ENCODE data around the gene MRPS35. TPM values are rescaled to one million over a fixed set of nuclear protein-coding genes. Genes with fewer than 3 reads are reported as not detected.

The MRPS35 gene
- total RNA-seq, result 59.8 and 72.2 TPM in 2 replicates

- Mint-ChIP-seq H3K4me3 (peak within 1 kb of the TSS; percentile 97), H3K27ac (peak within 1 kb of the TSS; percentile 96), H3K4me1 (ENCODE audit: low read depth) (peaks cover 26% of the 10 kb centered on the region), H3K9me3 (no peaks in the 10 kb centered on the region), H3K27me3 (ENCODE audit: insufficient read depth) (peaks cover 10% of the 10 kb centered on the region), H3K36me3 (ENCODE audit: low read depth) (peaks cover 18% of the 10 kb centered on the region)
- intact Hi-C loops (cut with micrococcal nuclease), result loop anchor here (1.0 to 10.0 kb wide), 8 partner anchors 70 to 1670 kb away; partner anchors contain the start of genes BMAL2, CCDC91, ERGIC2 and ITPR2
- DNase-seq (ENCODE audit: low spot score), result peak; percentile 89
Measured at GRCh38 chr12:27710592-27711316, at the start of gene MRPS35. MRPS35 (plus strand) TSS chr12:27710832; CDS start chr12:27710844, 12 bp downstream.

DNA sequence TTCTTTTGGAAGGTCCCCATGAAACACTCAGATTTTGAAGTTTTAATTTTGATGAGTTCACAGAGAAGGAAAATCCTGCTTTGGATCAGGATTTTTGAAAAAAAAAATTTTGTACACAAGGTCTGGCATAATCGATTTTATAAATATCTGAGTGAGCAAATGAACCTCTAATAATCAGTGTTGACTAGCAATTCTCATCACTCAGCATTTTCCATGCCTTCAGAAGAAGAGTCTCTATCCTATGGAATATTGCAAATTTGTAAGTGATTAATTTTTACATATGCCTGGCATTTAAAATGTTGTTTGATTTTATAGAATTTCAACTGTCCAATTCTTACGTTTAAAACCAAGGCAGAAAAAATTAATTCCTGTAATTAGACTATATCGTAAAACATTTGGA, 44.9 kb upstream of the MRPS35 start:
- Mint-ChIP-seq H3K27me3 (ENCODE audit: insufficient read depth) (no peaks in the 10 kb centered on the region), H3K4me3 (no peak overlapping the region), H3K9me3 (no peaks in the 10 kb centered on the region), H3K36me3 (ENCODE audit: low read depth) (peaks cover 31% of the 10 kb centered on the region), H3K27ac (no peak overlapping the region), H3K4me1 (ENCODE audit: low read depth) (peaks cover 4% of the 10 kb centered on the region)
- DNase-seq (ENCODE audit: low spot score), result no peak
- intact Hi-C loops (cut with micrococcal nuclease), result no loop called here

DNA sequence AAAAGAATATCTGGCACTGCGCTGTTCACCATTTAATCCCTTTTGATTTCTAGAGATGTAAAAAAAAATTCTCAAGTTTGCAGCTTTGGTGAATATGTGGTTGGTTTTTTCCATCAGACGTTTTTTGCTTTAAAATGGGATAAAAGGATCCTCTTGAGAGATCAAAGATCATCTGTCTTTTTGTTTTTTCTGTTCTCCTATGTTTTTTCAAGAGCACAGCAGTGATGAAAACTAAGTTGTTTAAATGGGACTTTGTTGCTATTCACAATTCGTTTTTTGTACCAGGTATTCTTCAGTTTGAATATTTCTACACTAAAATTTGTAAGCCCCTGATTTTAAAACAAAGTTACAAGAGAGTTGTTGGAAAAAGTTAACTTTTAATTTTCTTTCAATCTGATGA, 44.1 kb upstream of the MRPS35 start:
- H3K4me3 Mint-ChIP-seq, result no peak overlapping the region
- H3K36me3 Mint-ChIP-seq (ENCODE audit: low read depth), result peaks cover 34% of the 10 kb centered on the region
- no peak overlapping the region for H3K27ac Mint-ChIP-seq
- peaks cover under 1% of the 10 kb centered on the region for H3K4me1 Mint-ChIP-seq (ENCODE audit: low read depth)
- no peaks in the 10 kb centered on the region for H3K9me3 Mint-ChIP-seq
- no peaks in the 10 kb centered on the region for H3K27me3 Mint-ChIP-seq (ENCODE audit: insufficient read depth)
- intact Hi-C loops (cut with micrococcal nuclease), result no loop called here
- DNase-seq (ENCODE audit: low spot score), result no peak

DNA sequence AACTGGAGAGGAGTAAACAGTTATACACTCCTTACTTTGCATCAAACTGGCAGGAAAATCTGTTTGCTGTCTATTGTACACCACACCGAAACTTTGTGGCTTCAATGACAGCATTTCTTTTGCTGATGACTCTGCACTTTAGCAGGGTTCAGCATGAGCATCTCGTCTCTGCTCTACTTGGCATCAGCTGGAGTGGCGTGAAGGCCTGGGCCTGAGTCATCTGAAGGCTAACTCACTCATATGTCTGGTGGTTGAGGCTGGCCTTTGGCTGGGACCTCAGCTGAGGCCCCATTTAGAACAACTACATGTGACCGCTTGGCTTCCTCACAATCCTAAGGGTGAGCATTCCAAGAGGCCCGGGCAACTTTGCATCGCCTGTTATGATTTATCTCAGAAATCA, 43.1 kb upstream of the MRPS35 start:
- no peaks in the 10 kb centered on the region for H3K27me3 Mint-ChIP-seq (ENCODE audit: insufficient read depth)
- H3K27ac Mint-ChIP-seq, result no peak overlapping the region
- intact Hi-C loops (cut with micrococcal nuclease), result no loop called here
- DNase-seq (ENCODE audit: low spot score), result no peak
- H3K9me3 Mint-ChIP-seq, result no peaks in the 10 kb centered on the region
- H3K4me1 Mint-ChIP-seq (ENCODE audit: low read depth), result no peaks in the 10 kb centered on the region
- no peak overlapping the region for H3K4me3 Mint-ChIP-seq
- peaks cover 28% of the 10 kb centered on the region for H3K36me3 Mint-ChIP-seq (ENCODE audit: low read depth)

- H3K4me3 Mint-ChIP-seq, result no peak overlapping the region
- H3K27me3 Mint-ChIP-seq (ENCODE audit: insufficient read depth), result no peaks in the 10 kb centered on the region
- intact Hi-C loops (cut with micrococcal nuclease), result no loop called here
- H3K27ac Mint-ChIP-seq, result no peak overlapping the region
- no peaks in the 10 kb centered on the region for H3K4me1 Mint-ChIP-seq (ENCODE audit: low read depth)
- H3K9me3 Mint-ChIP-seq, result no peaks in the 10 kb centered on the region
- H3K36me3 Mint-ChIP-seq (ENCODE audit: low read depth), result peaks cover 18% of the 10 kb centered on the region
- no peak for DNase-seq (ENCODE audit: low spot score)
Measured at GRCh38 chr12:27672051-27672450, 38.6 kb upstream of the MRPS35 start.

GRCh38 chr12:27672643-27673042, 38.0 kb upstream of the MRPS35 start:
- H3K9me3 Mint-ChIP-seq, result no peaks in the 10 kb centered on the region
- DNase-seq (ENCODE audit: low spot score), result no peak
- no peak overlapping the region for H3K4me3 Mint-ChIP-seq
- H3K36me3 Mint-ChIP-seq (ENCODE audit: low read depth), result peaks cover 19% of the 10 kb centered on the region
- H3K27me3 Mint-ChIP-seq (ENCODE audit: insufficient read depth), result no peaks in the 10 kb centered on the region
- no peak overlapping the region for H3K27ac Mint-ChIP-seq
- no peaks in the 10 kb centered on the region for H3K4me1 Mint-ChIP-seq (ENCODE audit: low read depth)
- intact Hi-C loops (cut with micrococcal nuclease), result no loop called here

DNA sequence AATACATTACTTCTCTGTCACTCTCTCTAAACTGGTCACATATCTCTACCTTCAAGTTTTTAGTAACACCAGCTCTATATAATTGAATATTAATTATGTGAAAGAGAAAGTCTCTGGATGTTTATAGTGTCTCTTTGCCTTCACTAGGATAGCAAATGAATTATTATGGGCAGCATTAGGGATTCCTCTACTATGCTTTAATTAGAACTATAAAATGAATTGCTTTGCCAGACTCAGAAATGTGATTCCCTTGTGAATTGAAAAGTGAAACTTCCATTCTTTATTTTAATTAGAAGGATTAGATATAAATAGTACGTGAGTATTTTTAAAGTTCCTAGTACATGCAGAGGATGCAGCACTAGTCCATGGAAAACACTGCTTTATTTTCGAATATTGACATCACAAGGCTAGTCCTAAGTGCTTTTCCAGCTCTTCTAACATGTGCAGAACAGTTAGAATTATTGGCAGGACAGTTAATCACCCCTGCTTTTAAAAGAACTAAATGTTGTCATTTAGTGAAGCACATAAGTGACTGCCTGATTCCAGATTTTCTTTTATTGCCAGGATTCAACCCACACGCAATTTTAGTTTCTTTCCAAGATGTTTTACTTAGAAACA, 37.4 kb upstream of the MRPS35 start:
- H3K36me3 Mint-ChIP-seq (ENCODE audit: low read depth), result peaks cover 19% of the 10 kb centered on the region
- intact Hi-C loops (cut with micrococcal nuclease), result no loop called here

GRCh38 chr12:27674989-27675388, 35.6 kb upstream of the MRPS35 start:
- Mint-ChIP-seq H3K27ac (no peak overlapping the region), H3K4me1 (ENCODE audit: low read depth) (no peaks in the 10 kb centered on the region), H3K9me3 (no peaks in the 10 kb centered on the region), H3K27me3 (ENCODE audit: insufficient read depth) (no peaks in the 10 kb centered on the region), H3K4me3 (no peak overlapping the region), H3K36me3 (ENCODE audit: low read depth) (peaks cover 10% of the 10 kb centered on the region)
- no peak for DNase-seq (ENCODE audit: low spot score)
- intact Hi-C loops (cut with micrococcal nuclease), result no loop called here

More for the DNA sequence above, 37.4 kb upstream of the MRPS35 start:
- Mint-ChIP-seq H3K4me1 (ENCODE audit: low read depth) (no peaks in the 10 kb centered on the region), H3K9me3 (no peaks in the 10 kb centered on the region), H3K4me3 (no peak overlapping the region), H3K27ac (no peak overlapping the region), H3K27me3 (ENCODE audit: insufficient read depth) (no peaks in the 10 kb centered on the region)
- DNase-seq (ENCODE audit: low spot score), result no peak

DNA sequence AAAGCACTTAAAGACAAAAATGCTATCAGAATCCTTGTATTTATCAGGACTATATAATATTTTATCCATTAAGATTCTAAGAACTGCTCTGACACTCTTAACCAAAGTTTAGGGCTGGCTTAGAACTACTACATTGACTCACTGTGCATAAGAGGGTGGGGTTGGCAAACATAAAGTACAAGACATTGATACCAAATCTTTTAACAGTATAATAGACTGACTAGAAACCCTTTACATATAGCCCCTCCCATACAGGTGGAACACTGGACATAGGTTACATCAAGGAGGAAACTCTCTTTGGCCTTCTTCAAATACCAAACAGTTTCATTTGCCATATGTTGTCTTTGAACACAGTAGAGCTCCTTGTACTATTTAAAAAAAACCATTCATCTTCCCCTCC, 30.0 kb upstream of the MRPS35 start:
- peaks cover 12% of the 10 kb centered on the region for H3K36me3 Mint-ChIP-seq (ENCODE audit: low read depth)
- no peak for DNase-seq (ENCODE audit: low spot score)
- no peaks in the 10 kb centered on the region for H3K27me3 Mint-ChIP-seq (ENCODE audit: insufficient read depth)
- no peak overlapping the region for H3K27ac Mint-ChIP-seq
- no peaks in the 10 kb centered on the region for H3K9me3 Mint-ChIP-seq
- intact Hi-C loops (cut with micrococcal nuclease), result no loop called here
- no peaks in the 10 kb centered on the region for H3K4me1 Mint-ChIP-seq (ENCODE audit: low read depth)
- H3K4me3 Mint-ChIP-seq, result no peak overlapping the region

DNA sequence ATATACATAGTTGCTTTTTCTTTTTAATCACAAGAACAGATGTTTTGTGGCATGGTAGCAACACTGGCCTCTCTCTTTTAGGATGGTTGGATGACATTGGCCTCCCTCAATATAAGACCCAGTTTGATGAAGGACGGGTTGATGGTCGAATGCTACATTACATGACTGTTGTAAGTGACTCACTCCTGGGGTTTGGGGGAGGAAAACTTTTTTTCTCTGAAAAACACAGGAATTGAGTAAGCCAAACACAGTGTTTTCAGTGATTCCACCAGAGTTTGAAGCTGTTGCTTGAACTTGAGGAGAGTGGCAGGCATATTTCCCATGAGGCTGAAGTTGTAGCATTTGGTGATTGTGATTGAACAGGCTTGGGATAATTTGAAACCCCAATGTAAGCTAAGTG, 28.1 kb upstream of the MRPS35 start:
- DNase-seq (ENCODE audit: low spot score), result no peak
- no peaks in the 10 kb centered on the region for H3K4me1 Mint-ChIP-seq (ENCODE audit: low read depth)
- no peak overlapping the region for H3K27ac Mint-ChIP-seq
- peaks cover 11% of the 10 kb centered on the region for H3K36me3 Mint-ChIP-seq (ENCODE audit: low read depth)
- no peaks in the 10 kb centered on the region for H3K9me3 Mint-ChIP-seq
- no peaks in the 10 kb centered on the region for H3K27me3 Mint-ChIP-seq (ENCODE audit: insufficient read depth)
- H3K4me3 Mint-ChIP-seq, result no peak overlapping the region
- intact Hi-C loops (cut with micrococcal nuclease), result no loop called here

- H3K27ac Mint-ChIP-seq, result no peak overlapping the region
- H3K9me3 Mint-ChIP-seq, result no peaks in the 10 kb centered on the region
- peaks cover 18% of the 10 kb centered on the region for H3K36me3 Mint-ChIP-seq (ENCODE audit: low read depth)
- intact Hi-C loops (cut with micrococcal nuclease), result no loop called here
- no peaks in the 10 kb centered on the region for H3K4me1 Mint-ChIP-seq (ENCODE audit: low read depth)
- no peak overlapping the region for H3K4me3 Mint-ChIP-seq
- DNase-seq (ENCODE audit: low spot score), result no peak
- H3K27me3 Mint-ChIP-seq (ENCODE audit: insufficient read depth), result no peaks in the 10 kb centered on the region
Measured at GRCh38 chr12:27685274-27685673, 25.4 kb upstream of the MRPS35 start.

DNA sequence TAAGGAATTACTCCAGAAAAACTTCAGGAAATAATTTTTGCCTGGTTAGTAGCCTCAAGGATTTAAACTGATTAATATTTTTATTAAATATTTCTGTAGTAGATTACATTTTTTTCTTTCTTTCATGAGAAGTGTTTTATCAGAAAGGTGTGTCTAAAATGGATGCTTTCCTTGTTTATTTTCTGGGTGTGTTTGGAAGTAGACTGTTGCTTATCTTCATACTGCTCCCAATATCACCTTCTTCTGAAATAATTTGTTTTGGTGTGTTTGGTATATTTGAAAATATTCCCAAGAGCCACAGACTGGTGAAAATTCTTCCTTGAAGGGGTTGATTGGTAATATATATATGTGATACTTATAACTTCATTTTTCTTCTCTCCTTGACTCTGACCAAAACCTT, 24.5 kb upstream of the MRPS35 start:
- intact Hi-C loops (cut with micrococcal nuclease), result no loop called here
- no peaks in the 10 kb centered on the region for H3K9me3 Mint-ChIP-seq
- no peak overlapping the region for H3K27ac Mint-ChIP-seq
- peaks cover 13% of the 10 kb centered on the region for H3K36me3 Mint-ChIP-seq (ENCODE audit: low read depth)
- no peaks in the 10 kb centered on the region for H3K27me3 Mint-ChIP-seq (ENCODE audit: insufficient read depth)
- no peak for DNase-seq (ENCODE audit: low spot score)
- H3K4me1 Mint-ChIP-seq (ENCODE audit: low read depth), result no peaks in the 10 kb centered on the region
- no peak overlapping the region for H3K4me3 Mint-ChIP-seq

DNA sequence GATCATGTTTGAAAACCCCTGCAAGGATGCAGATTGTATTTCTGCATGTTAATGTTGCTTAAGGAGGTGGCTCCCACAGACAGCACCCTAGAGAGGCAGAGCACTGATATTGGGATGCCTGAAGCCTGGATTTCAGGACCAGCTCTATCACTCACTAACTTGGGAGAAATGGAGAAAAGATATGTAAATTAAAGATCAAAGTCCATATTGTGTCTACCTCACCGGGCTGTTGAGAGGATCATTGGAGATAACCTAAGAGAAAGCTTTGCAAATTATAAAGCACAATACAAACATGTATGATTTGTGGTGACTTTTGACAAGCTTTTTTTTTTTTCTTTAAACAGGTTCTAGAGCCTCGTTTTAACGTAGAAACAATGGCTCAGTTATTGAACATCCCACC, 22.0 kb upstream of the MRPS35 start:
- Mint-ChIP-seq H3K27me3 (ENCODE audit: insufficient read depth) (no peaks in the 10 kb centered on the region), H3K4me3 (no peak overlapping the region), H3K27ac (no peak overlapping the region), H3K9me3 (no peaks in the 10 kb centered on the region), H3K4me1 (ENCODE audit: low read depth) (no peaks in the 10 kb centered on the region), H3K36me3 (ENCODE audit: low read depth) (peaks cover 13% of the 10 kb centered on the region)
- intact Hi-C loops (cut with micrococcal nuclease), result no loop called here
- no peak for DNase-seq (ENCODE audit: low spot score)
